Prostate gland (tissue), 2 donors: ENCODE results near the gene TSR1.

Experiments
- POLR2AphosphoS5 ChIP-seq: sonication (generic); formaldehyde crosslinking; IDR thresholded peaks from one replicate; pipeline ENCODE4 v1.6.1; 2017; ENCODE audit warnings: antibody characterized with exemption
- TF ChIP-seq, protein P1 (sequence below), 4 experiments: fragments of 200-600 bp in 2 of 4; fragments of 450-650 bp in 2 of 4; sonication (generic) in 2 of 4; IDR thresholded peaks; 1 replicate in 3 of 4; 2 replicates in 1 of 4; pipeline ENCODE4 v1.5.1; 2016 to 2019; ENCODE audit warnings: antibody characterized with exemption in 4 of 4, mild to moderate bottlenecking in 2 of 4, moderate library complexity in 2 of 4

DNA sequence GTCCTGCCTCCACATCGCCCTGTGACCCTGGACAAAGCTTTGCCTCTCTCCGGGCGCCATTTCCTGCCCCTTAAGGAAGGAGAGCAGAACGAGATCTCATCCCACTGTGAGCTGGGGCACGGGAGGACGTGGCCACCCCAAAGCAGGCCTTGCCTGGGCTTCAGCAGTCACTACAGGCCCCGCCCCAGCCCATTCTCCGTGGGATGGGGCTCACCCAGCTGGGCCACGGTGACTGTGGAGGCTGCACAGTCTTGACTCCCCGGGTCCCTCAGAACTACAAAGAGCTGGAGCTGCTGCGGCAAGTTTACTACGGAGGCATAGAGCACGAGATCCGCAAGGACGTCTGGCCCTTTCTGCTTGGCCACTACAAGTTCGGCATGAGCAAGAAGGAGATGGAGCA, 36.4 kb upstream of the TSR1 start:
- TF ChIP-seq, protein P1, sequence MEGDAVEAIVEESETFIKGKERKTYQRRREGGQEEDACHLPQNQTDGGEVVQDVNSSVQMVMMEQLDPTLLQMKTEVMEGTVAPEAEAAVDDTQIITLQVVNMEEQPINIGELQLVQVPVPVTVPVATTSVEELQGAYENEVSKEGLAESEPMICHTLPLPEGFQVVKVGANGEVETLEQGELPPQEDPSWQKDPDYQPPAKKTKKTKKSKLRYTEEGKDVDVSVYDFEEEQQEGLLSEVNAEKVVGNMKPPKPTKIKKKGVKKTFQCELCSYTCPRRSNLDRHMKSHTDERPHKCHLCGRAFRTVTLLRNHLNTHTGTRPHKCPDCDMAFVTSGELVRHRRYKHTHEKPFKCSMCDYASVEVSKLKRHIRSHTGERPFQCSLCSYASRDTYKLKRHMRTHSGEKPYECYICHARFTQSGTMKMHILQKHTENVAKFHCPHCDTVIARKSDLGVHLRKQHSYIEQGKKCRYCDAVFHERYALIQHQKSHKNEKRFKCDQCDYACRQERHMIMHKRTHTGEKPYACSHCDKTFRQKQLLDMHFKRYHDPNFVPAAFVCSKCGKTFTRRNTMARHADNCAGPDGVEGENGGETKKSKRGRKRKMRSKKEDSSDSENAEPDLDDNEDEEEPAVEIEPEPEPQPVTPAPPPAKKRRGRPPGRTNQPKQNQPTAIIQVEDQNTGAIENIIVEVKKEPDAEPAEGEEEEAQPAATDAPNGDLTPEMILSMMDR (IDR thresholded peaks at IDR 0.05), result no peak
- TF ChIP-seq POLR2AphosphoS5, result no peak
